Heart left ventricle (tissue), 16 donors: Measurements from ENCODE around the gene EIF5A2. TPM values are rescaled to one million over a fixed set of nuclear protein-coding genes. Genes with fewer than 3 reads are reported as not detected.

ENCODE experiments used
- ATAC-seq, 4 donors: fragments of 200-7000 bp; cut with Tn5 transposase; one replicate each; pipeline ENCODE4 v1.9.1; 2020 to 2022; ENCODE audit warnings: moderate library complexity in 4 of 4, mild to moderate bottlenecking in 3 of 4, moderate number of reproducible peaks in 1 of 4
- DNase-seq, 5 donors: peaks; one replicate each; pipeline ENCODE4 v3.0.0-alpha.2; 2020
- H3K27ac ChIP-seq, 12 donors: fragments of 200-600 bp; sonication (generic) in 4 of 12; one replicate each; pipeline versions ENCODE4 v1.5.0 to v1.8.0; 2016 to 2022; ENCODE audit warnings: mild to moderate bottlenecking in 2 of 12
- H3K27me3 ChIP-seq, 9 donors: fragments of 200-600 bp; sonication (generic) in 2 of 9; one replicate each; pipeline versions ENCODE4 v1.5.1 to v1.8.0; 2016 to 2022; ENCODE audit warnings: mild to moderate bottlenecking in 3 of 9
- H3K36me3 ChIP-seq, 9 donors: fragments of 200-600 bp; sonication (generic) in 2 of 9; one replicate each; pipeline versions ENCODE4 v1.5.0 to v1.8.0; 2018 to 2022; ENCODE audit warnings: mild to moderate bottlenecking in 2 of 9
- H3K4me1 ChIP-seq, 12 donors: fragments of 200-600 bp; sonication (generic) in 4 of 12; one replicate each; pipeline versions ENCODE4 v1.5.0 to v1.8.0; 2016 to 2022; ENCODE audit warnings: mild to moderate bottlenecking in 3 of 12
- H3K4me3 ChIP-seq, 12 donors: fragments of 200-600 bp; sonication (generic) in 4 of 12; one replicate each; pipeline versions ENCODE4 v1.5.0 to v1.8.0; 2017 to 2022; ENCODE audit warnings: mild to moderate bottlenecking in 9 of 12, moderate library complexity in 4 of 12
- H3K9me3 ChIP-seq, 12 donors: fragments of 200-600 bp; sonication (generic) in 4 of 12; one replicate each; pipeline versions ENCODE4 v1.5.0 to v1.8.0; 2016 to 2022; ENCODE audit warnings: mild to moderate bottlenecking in 1 of 12
- POLR2A ChIP-seq, 2 donors: fragments of 450-650 bp; IDR thresholded peaks; one replicate each; pipeline ENCODE4 v1.6.1; 2017; ENCODE audit warnings: antibody characterized with exemption in 2 of 2, mild to moderate bottlenecking in 2 of 2, moderate library complexity in 2 of 2
- WGBS, 4 donors: extraction: QIAGEN DNeasy Blood & Tissue Kit in 2 of 4; methylation state at CpG; one replicate each; pipeline versions ENCODE4 v1.1.5 to v1.1.7; 2013 to 2018; 5-methylcytosine and 5-hydroxymethylcytosine counted together
- intact Hi-C, 10 donors: fragments of 100-400 bp; cut with DNase I; formaldehyde crosslinking; loops; one replicate each; pipeline versions ENCODE4 v1.11.1 to v1.14.2; 2022
- polyA plus RNA-seq, 2 donors: library from polyadenylated mRNA; stranded (reverse); fragments of 200-250 nt; gene quantifications; one replicate each; pipeline ENCODE4 v1.2.3, GENCODE V29; 2013
- total RNA-seq, 9 donors: library from RNA; depleted of rRNA in 2 of 9; stranded (reverse); fragments of >200 nt in 2 of 9; fragmentation: NEBNext Ultra II Directional in 3 of 9; extraction: Animal tissue kit (Norgen Biotek cat#: 25700) in 3 of 9; gene quantifications; one replicate each; pipeline versions ENCODE4 v1.1.0 to v1.2.4, GENCODE V29; 2016 to 2023
- TF ChIP-seq, protein P1 (sequence below), 12 donors: fragments of 200-600 bp; sonication (generic) in 4 of 12; IDR thresholded peaks; one replicate each; pipeline versions ENCODE4 v1.5.0 to v1.8.0; 2018 to 2022; ENCODE audit warnings: antibody characterized with exemption in 12 of 12, mild to moderate bottlenecking in 5 of 12
- donor health status: ischemic (EF 13 %, LVEDD 7.1; RV severe dilation, severe dysfunction).
- donor health status: healthy with polysubstance abuse.
- donor health status: DM: no; HTN: yes; CAD: no.
- donor health status: DM: no; HTN: no; CAD: no.
- donor health status: ischemic (EF 25% LVEDD 6.9; RV normal size, moderate dysfunction).
- donor health status: ischemic (EF 25% LVEDD 5.7; RV mildly dilated, moderate dysfunction).
- donor health status: healthy.
- donor health status: DM: yes; HTN: yes; CAD: no.
- donor health status: ischemic (EF 35%, LVEDD 5.7; RV mildly dilated, moderate dysfunction).
- donor health status: nonischemic (EF 11% LVEDD 7.7; RV severe dilation, severe dysfunction).
- donor health status: DM: yes; HTN: yes; CAD: no.
- donor health status: PGD.
- donor health status: ischemic (EF 29% LVEDD 5.4; RV normal size, mild dysfunction).
- donor health status: nonischemic (EF 23%, LVEDD 6.1; RV moderate dilation, normal function).

Gene EIF5A2
- total and polyA plus RNA-seq, 11 donors = 1.6 to 13.9 (median 8.4) TPM

DNA sequence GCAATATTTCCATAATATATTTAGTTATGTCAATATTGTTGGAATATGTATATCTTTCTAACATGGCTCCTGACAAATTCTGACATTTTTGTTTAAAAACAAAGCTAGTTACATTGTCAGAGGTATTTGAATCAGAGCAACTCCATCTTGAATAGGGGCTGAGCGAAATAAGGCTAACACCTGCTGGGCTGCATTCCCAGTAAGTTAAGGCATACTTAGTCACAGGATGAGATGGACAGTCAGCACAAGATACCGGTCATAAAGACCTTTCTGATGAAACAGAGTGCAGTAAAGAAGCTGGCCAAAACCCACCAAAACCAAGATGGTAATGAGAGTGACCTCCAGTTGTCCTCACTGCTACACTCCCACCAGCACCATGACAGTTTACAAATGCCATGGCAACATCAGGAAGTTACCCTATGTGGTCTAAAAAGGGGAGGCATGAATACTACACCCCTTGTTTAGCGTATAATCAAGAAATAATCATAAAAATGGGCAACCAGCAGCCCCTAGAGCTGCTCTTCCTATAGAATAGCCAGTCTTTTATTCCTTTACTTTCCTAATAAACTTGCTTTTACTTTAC lies 68.8 kb downstream of the EIF5A2 start:
- Histone ChIP-seq H3K4me1 (no peaks in the 10 kb centered on the region), H3K9me3 (peaks cover 0 to 6% (median 0%) of the 10 kb centered on the region in 12 donors), H3K27me3 (peaks cover 0 to 2% (median 0%) of the 10 kb centered on the region in 9 donors), H3K4me3 (no peak overlapping the region), H3K36me3 (no peaks in the 10 kb centered on the region), H3K27ac (no peak overlapping the region)
- ATAC-seq = no peak
- no peak for TF ChIP-seq POLR2A (IDR thresholded peaks at IDR 0.05)
- TF ChIP-seq, protein P1, sequence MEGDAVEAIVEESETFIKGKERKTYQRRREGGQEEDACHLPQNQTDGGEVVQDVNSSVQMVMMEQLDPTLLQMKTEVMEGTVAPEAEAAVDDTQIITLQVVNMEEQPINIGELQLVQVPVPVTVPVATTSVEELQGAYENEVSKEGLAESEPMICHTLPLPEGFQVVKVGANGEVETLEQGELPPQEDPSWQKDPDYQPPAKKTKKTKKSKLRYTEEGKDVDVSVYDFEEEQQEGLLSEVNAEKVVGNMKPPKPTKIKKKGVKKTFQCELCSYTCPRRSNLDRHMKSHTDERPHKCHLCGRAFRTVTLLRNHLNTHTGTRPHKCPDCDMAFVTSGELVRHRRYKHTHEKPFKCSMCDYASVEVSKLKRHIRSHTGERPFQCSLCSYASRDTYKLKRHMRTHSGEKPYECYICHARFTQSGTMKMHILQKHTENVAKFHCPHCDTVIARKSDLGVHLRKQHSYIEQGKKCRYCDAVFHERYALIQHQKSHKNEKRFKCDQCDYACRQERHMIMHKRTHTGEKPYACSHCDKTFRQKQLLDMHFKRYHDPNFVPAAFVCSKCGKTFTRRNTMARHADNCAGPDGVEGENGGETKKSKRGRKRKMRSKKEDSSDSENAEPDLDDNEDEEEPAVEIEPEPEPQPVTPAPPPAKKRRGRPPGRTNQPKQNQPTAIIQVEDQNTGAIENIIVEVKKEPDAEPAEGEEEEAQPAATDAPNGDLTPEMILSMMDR (IDR thresholded peaks at IDR 0.05) = no peak
- intact Hi-C loops = loop anchor here in 1 of 10 donors (10.0 kb wide), 1 partner anchor 425 kb away; the partner anchor contains the start of gene CLDN11
- DNase-seq = no peak
- WGBS, 4 donors = 86 to 92% (median 90%) methylated on average over 3 of the region's 3 CpGs

Other genes starting within 250 kb of the EIF5A2 start
- 10 to 100 TPM in 7 of 9 donors, 1 to 10 TPM in 2; 8.6 to 34.2 (median 16.9) TPM for gene RPL22L1, start 38.4 kb downstream of the EIF5A2 start, total RNA-seq
- gene RPL22L1, start 38.4 kb downstream of the EIF5A2 start, polyA plus RNA-seq = 10 to 100 TPM; 57.1 to 97.3 TPM
- not detected for gene SLC2A2, start 118.1 kb upstream of the EIF5A2 start, total RNA-seq
- under 1 TPM in 1 of 2 donors, not detected in 1; 0.11 TPM for gene SLC2A2, start 118.1 kb upstream of the EIF5A2 start, polyA plus RNA-seq